B cell (primary cell): Measurements from ENCODE around the gene RPRD1B.

Experiments
- CTCF ChIP-seq: fragments of 200-600 bp; IDR thresholded peaks from one replicate; pipeline ENCODE4 v1.8.0; 2022; ENCODE audit warnings: antibody characterized with exemption, mild to moderate bottlenecking
- EZH2 ChIP-seq: IDR thresholded peaks from 2 replicates; pipeline ENCODE4 v1.6.1; 2012; ENCODE audit warnings: borderline replicate concordance, low read depth, mild to moderate bottlenecking, moderate library complexity, low read length; ENCODE audit not compliant: insufficient read depth, poor library complexity, severe bottlenecking

GRCh38 chr20:38132910-38133501 is 99.5 kb downstream of the RPRD1B start:
- no peak for TF ChIP-seq CTCF
- no peak for TF ChIP-seq EZH2
